G401.6 (cell line): ENCODE measurements around the gene GASK1B.

Experiments used
- FAIRE-seq: peaks from 2 replicates; lab custom pipeline; 2012; peaks lifted over from hg19 to GRCh38; lab: Jason Lieb, UNC

The GASK1B gene

DNA sequence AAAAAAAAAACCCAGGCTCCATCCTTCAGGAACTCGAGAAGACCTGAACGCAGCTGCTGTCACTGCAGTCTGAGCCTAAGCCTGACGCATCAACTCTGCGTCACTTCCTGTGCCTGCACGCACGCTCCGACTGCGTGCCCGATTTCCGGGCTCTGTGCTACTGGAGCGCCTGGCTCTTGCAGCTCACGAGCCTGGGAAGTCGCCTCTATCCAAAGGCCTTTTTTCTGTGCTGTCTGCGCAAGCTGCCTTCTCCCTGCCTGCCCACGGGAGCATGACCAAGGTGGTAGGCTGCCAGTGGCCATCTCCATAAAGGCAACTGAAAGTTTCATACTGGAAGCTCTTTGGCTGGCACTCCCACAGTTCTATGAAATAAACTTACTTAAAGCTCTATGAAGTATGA is 9.9 kb upstream of the GASK1B start:
- FAIRE-seq, result no peak

DNA sequence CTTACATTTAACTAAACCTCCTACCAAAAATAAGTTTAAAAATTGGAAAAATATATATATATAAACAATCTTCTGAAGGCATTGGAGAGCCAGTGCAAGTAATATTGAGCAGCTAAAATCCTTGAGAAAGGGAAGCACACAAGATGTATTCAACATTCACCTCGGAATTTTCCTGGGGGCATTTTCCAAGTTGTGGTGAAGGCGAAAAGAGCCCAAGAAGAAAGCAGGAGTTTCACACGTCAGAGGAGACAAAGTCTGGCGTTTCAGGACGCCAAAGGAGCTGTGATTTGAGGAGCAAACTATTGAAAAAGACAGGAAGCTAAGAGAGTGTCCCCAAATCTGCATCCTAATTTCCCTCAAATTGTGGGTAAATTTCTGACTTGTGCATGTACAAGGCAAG is 9.1 kb upstream of the GASK1B start:
- no peak for FAIRE-seq

DNA sequence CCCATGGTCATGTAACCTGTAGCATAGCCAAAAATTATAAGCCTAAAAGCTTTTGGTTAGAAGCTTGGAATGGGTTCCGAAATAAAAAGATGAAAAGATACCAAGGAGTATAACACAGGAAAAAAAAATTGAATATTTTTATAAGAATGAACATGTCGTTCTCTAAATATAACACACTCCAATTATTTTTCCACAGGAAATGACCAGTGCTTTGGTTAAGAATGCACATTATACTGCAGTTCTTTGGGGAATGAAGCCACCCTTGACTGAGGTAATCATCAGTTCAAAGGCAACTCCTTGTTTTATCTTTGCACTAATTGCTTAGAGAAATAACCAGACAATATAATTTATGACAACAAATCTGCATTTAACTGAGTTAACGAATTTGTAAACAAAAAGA is 6.6 kb upstream of the GASK1B start:
- no peak for FAIRE-seq

DNA sequence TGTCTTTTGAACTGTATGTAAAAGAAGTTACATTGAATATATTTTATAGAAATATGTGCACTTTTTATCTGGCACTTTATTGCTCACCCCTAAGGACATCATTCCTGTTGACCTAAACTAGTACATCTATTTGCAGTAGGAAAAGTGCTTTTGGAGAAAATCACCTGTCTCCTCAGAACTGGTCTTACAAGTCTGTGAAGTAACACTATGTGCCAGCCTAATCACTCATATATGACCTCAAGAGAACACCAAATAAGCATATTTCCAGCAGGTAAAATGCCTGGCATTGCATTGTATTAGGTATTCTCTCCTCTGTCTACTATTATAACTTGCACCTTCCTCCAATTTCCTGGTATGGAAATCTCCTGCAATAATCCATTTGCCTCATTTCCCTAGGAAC is 4.0 kb upstream of the GASK1B start:
- no peak for FAIRE-seq

DNA sequence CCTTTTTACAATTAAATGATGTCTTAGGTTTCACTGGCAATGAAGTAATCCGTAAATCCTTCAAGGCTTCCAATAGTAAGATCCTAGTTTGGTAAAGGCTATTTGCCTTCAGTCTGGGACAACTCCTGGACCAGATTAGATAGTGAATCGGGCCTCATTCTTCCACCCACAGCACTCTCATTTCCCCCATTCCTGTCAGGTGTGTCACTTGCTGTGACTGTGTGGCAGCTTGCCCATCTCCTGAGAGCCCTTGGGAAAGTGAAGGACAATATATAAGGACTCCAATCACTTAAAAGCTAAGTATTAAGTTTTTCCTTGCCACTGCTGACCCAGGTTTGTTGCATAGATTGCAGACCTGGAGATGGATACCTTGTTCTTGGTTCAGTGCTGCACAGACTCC is 3.3 kb upstream of the GASK1B start:
- no peak for FAIRE-seq

DNA sequence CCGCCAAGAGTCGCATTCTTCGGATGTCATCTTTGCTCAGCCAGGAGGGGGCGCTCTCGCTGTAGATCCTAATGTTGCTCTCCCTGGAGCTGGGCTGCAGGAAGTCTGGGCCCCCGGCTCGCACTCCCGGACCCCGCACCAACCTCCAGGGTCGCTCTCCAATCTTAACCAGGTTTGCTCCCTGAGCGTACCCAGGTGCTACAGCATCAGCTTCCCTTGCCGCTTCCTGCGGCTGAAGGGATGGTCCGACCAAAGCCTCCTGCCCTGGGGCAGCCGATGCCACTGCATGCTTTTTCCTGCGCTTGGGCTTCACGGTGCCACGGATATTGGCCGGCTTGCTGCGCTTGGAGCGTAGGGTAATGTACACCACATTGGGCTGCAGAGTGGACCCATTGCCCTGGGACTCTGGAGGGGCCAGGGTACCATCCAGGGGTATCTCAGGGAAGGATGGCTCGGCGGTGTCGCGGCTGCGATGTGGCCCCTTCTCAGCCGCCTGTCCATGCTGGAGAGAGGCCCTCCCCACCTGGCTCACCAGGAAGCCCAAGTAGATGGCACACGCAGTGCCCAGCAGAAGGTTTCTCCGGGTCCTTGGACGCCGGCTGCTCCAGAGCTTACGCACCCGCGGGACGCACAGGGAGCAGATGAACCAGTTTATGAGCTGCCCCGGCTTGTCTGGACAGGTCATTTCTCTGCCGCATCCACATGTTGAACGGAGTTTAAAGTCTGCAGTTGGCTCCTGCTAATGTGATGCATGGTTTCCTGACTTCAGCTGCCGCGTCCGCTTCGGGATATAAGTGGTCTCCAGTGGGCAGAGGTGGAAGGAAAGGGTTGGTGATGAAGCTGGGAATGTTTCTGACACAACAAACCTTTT is 1.9 kb downstream of the GASK1B start:
- no peak for FAIRE-seq

DNA sequence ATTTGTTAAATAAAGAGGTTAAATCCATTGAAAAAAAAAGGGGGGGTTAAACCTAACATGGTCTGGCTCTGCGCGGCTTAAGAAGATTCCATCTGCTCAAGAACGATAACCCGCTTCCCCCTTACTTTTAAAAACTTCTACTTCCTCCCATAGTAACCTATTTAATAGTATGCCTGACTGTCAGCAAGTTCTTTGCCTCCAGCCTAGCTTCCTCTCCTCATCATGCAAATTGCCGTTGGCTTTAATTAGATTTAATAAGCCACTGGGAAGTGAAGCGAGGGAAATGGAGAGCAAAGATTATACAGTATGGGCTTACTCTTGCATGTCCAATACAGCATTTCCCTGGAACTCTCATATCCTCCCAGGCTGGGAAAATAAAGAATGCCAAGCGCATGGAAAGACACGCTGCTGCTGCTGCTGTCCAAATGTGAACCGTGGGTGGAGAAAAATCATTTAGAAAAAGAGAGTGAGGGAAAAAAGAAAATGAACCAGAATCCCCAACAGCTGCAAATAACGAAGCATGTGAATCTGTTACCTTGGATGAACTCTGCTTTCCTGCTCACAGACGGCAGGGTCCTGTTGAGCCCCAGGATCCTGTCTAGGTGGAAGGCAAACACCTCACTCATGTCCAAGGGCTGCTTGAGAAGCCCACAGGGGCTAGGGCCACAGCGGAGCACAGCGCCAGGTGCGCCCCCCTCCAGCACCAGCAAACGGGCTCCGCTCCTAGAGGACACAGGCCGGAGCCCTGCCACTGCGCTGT is 2.7 kb downstream of the GASK1B start:
- FAIRE-seq, result no peak

DNA sequence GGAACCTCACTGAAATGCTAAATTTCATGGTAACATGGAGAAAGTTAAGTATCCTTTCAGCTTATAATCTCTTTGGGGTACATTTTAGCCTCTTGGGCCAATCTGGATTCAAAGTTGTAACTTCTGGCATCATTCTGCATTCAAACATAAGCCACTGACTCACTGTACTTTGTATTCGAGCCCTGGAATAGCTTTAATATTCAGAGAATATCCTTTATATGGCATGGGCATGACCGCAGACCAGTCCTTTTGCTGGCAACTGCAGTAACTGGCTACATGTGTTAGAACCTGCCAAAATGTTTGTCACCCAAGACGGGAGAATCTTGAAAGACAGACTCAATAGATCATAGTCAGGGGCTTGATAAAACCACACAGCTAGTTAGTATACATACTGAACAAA is 3.3 kb downstream of the GASK1B start:
- no peak for FAIRE-seq

DNA sequence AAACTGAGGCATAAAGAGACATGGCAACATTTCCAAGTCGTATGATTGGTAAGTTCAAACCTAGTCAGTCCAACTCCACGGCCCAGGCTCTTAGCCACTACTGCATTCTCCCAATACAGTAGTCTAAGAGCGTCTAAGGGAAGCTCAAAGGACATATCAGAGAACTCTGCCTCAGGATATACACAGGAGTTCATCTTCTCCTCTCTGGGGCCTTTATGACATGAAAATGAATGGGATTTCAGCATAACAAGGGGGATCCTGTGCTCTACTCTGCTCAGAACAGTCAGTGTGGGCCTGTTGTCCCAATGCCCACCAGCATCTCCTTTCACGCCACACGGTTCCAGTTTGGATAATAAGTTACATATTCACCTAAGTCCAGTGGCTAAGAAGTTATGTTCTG is 4.2 kb downstream of the GASK1B start:
- FAIRE-seq, result no peak

DNA sequence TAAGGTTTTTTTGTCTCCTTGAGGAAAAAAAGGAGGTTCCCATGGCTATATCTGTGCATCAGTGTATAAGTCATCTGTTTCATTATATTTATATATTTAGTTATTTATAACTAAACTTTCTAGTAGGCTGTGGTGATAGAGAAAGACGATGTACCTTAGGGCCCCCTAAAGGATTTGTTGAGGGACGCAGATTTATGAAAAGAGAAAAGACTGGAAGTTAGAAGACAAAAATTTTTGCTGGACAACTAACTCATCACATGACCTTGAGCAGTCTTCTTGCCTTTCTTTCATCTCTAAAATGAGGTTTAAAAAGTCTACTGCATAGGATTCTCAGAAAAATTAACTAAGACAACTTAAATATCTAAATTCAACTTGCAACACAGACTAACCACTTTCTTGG is 6.1 kb downstream of the GASK1B start:
- FAIRE-seq, result peak; percentile 21

DNA sequence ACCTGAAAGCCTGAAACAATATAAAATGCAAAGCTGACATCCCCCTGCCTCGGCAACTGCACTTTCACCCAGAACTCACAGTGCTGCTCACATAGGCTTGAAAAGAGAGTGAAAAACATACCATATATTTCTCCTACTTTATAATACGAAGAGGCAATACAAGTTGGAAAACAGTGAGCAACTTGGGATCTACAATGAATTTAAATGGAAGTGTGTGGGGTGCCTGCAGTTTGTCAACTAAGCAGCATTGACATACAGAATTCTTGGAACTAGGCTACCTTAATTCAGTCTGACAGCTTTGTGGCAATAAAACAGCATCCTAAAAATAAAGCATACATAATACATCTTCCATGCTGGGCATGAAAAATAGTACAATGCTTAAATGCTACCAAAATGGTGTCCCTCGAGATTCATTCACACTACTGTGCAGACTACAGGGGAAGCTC is 8.0 kb downstream of the GASK1B start:
- no peak for FAIRE-seq

DNA sequence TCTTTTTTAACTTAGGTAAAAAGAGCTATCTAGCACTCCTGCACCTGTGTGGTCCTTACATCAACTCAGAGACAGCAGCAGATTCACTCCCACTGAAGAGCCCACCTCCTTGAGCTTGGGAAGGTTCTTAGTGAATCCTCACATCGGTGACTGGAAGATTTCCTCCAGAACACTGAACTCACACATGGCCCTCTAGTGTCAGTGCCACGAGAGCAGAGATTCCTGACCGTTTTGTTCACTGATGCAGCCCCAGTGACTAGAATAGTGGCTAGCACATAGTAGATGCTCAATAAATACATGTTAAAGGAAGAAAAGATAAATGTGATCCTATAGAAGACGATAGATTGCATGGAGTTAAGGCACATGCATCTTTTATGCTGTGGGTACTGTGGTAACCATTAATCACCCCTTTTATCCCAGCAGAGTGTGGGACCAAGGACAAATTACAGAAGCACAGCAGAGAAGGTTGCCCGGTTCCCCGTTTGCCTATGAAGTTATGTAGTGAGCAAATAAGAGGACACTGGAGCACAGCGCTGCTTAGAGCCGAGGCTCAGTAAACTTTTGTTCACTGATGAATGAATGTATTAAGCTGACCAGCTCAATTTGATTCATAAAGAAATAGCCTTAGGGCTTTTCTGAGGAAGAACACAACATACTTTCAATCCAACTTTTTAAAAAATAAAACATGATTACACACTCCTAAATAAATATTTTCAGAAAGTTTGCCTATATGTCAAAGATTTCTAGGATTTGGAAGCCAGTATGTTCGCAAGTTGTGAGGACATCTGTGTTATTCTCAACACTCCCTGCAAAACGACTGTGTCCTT is 8.7 kb downstream of the GASK1B start:
- no peak for FAIRE-seq

DNA sequence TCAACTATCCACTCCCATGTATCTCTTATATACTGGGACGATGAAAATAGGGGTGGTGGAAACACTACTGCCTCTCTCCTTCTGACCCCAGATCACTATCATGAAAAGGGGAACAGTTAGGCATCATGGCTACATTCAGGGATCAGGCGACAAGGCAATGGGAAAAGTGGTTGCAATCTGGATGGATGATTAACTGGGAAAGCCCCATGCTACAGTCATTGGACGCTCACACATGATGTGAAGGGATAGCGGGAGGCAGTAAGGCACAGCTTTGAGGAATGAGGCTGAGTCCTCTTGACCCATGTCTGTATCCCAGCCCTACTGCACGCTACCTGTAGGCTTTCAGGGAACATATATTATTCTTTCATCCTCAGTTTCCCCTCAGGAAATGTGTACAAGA is 10.2 kb downstream of the GASK1B start:
- peak; percentile 71 for FAIRE-seq

DNA sequence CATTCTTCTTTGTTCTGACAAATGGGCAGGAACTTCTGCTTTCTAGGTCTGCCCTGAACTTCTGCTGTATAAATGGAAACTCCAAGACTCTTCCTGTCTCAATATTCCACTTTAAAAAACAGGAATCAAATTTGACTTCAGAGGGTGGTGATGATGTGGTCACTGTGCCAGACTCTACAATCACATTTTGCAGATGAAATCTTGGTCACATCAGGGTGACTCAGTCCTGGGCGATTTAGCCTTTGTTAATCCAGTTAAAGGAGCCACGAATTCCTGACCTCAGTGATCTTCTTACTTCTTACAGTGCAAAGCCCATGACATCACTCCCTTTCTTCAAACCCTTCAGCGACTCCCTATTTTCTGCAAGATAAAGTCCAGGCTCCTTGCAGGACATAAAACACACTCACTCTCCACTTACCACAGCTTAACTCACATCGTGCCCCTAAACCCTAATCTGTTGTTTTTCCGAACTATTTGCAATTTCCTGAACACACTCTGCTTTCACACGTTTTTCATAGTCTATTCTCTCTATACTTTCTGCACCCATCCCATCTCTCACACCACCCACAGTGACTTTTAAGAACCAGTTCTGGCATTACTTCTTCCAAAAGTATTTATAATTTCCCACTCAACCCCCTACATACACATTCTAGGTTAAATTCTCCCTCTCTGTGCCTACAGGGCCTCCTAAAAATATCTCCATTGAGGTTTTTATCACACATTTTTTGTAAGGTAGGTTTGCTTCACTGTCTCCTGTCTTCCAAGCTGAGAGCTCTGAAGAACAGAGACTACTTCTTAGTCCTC is 11.1 kb downstream of the GASK1B start:
- FAIRE-seq, result peak; percentile 99

DNA sequence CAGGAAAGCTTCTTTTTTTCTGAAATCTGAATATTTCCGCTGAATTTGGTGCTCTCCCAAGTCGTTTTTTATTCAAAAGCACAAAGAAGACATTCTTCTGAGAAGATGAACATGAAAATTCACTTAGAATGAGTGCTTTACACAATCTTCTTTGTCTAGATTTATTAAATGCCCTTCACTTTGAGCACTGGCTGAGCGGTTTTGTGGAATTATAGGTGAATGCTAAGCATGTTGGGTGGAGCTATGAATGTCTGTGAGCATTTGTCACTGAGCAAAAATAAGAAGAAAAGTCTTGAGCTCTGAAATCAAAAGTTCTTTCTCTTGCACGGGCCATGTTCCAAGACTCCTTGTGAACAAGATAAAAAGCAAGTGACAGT is 13.1 kb downstream of the GASK1B start:
- FAIRE-seq, result no peak

DNA sequence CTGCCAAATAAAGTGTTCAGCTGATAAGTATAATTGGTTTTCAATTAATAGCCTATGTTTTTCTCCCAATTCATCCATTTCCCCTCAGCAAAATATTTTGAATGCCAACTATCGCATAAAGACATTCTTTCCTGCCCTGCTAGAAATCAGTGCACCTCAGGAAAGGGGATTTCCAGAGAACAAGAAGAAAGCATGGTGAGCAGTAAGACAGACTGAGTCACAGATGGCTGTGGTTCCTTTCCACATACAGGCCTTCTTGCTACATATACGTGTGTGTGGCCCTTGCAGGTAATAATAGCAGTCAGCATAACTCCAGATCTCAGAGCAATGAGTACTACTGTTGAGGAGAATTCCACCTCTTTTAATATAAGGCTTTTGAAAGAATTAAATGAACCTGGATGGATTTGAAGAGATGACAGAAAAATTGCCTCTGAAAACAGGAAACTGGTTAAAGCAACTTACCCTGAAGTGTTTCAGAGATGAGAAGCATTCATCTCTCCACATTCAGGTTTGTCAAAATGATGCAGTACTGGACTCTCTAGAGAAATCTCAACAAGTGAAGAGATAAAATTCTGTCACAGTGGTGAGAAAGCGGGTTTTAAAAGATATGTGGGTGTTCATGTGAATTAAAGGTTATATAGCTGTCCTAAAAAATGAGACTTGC is 13.6 kb downstream of the GASK1B start:
- FAIRE-seq, result peak; percentile 95

DNA sequence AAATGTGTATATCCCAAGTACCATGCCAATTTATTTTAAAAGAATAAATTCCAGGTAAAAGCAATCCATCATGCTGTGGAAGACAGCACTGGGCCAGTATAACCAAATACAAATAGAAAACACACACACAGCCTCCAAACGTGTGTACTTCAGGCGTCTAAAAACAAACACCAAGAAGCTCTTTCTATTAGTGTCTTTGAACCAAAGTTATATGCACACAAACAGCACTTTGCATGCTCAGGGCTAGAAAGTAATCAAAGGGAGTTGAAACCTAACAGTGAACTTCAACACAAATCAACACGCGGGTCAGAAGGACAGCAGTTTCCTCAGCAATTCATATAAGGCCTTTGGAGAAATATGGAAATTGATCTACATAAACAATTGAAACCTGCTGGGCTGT is 15.4 kb downstream of the GASK1B start:
- no peak for FAIRE-seq

DNA sequence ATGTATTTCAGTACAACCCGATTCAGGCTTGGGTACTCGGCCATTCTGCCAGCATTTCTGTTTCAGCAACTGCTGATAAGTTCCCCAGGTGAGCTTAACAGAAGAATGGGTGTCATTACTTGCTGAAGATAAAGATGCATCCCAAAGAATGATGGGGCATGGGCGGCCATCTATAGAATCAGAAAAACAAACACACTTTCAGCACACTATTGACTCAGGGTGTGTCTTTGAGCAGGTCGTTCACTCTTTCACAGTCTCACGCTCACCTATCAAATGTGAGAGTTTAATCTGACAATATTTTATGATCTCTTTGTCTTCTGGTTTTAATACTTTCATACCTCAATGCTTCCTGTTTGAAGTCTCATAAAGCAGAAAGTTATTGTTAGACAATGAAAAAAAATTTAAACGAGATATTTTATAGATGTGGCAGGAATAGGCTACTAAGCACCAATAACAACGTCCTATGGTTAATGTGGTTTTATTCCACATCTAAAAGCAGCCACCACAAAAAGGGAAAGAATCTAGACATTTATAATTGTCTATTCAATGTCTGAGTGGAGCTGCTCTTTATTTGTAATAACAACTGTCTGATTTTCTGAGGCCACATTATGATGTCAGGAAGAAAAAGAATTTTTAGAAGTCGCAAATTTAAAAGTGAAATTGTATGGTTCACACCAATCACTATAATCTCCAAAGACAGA is 17.0 kb downstream of the GASK1B start:
- no peak for FAIRE-seq

DNA sequence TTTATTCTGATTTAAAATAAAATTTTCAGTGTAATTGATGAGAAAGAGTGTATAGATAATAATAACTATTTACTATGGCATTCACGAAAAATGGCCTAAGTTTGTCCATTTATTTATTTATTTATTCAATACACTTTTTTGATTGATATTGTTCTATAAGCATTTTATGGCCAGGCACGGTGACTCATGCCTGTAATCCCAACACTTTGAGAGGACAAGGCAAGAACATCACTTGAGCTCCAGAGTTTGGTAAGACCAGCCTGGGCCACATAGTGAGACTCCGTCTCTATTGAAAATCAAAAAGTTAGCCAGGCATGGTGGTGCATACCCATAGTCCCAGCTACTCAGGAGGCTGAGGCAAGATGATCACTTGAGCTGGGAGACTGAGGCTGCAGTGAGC is 25.7 kb downstream of the GASK1B start:
- no peak for FAIRE-seq

DNA sequence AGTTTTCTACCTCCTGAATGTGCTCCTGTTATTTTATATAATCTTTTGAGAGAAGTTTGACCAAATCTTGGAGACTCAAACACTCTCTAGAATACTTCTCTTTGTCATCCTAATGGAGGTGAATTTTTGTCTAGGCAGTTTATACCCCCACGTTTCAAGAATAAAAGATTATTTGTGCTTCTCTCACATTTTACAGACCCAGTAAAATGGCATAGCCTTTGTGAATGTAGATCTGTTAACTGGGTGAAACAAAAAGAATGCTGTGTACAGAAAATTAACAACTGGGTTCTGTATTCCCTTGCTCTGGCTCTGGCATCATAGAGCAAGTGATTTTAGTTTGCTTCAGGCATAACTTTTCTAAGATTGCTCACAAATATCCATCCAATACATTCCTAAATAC is 26.1 kb downstream of the GASK1B start:
- FAIRE-seq, result no peak

DNA sequence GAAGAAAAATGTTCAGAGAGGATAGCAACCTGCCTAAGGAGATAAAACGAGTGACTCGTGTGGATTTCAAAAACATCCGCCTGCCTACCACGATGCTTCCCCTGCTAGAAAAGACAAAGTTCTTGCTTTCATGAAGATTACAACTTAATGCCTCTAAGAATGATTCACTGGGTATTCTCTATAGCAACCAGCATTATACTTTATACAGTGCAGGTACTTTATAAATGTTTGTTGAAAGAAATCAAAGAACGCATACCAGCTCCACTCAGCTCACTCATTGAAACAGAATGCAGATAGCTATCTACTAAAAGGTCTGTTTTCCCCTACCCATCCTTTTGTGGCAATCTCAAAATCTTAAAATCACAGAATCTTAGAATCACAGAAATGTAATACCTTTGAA is 33.7 kb downstream of the GASK1B start:
- no peak for FAIRE-seq
